GM10266 (cell line): ENCODE data around the gene ADAMTS6.

Source experiments
- DNase-seq: peaks from one replicate; pipeline ENCODE4 v3.0.0; 2012; ENCODE audit errors: extremely low spot score
- TF ChIP-seq, protein P1 (sequence below): IDR thresholded peaks from 2 replicates; pipeline ENCODE4 v1.5.1; 2012; ENCODE audit warnings: mild to moderate bottlenecking, low read depth; ENCODE audit not compliant: control insufficient read depth, insufficient read depth; ENCODE audit errors: missing control alignments

ADAMTS6 gene

DNA sequence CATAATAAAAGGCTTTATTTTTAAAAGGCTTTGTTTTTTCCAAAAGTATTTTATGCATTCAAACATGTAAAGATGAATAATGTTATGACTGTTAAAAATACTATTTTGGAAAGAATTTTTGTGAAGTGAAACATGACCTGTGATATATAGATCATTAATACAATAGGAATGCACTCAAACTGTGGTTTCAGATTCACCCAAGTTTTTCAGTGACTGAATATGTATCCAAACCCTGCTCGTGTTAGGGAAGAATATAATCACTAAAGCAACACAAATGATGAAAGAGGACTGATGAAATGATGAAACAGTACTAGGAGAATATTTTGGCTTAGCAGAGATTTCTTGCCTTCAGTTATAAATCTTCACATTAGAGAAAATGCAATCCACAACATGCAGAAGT, 278.0 kb downstream of the ADAMTS6 start:
- no peak for DNase-seq
- TF ChIP-seq, protein P1, sequence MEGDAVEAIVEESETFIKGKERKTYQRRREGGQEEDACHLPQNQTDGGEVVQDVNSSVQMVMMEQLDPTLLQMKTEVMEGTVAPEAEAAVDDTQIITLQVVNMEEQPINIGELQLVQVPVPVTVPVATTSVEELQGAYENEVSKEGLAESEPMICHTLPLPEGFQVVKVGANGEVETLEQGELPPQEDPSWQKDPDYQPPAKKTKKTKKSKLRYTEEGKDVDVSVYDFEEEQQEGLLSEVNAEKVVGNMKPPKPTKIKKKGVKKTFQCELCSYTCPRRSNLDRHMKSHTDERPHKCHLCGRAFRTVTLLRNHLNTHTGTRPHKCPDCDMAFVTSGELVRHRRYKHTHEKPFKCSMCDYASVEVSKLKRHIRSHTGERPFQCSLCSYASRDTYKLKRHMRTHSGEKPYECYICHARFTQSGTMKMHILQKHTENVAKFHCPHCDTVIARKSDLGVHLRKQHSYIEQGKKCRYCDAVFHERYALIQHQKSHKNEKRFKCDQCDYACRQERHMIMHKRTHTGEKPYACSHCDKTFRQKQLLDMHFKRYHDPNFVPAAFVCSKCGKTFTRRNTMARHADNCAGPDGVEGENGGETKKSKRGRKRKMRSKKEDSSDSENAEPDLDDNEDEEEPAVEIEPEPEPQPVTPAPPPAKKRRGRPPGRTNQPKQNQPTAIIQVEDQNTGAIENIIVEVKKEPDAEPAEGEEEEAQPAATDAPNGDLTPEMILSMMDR, result no peak

DNA sequence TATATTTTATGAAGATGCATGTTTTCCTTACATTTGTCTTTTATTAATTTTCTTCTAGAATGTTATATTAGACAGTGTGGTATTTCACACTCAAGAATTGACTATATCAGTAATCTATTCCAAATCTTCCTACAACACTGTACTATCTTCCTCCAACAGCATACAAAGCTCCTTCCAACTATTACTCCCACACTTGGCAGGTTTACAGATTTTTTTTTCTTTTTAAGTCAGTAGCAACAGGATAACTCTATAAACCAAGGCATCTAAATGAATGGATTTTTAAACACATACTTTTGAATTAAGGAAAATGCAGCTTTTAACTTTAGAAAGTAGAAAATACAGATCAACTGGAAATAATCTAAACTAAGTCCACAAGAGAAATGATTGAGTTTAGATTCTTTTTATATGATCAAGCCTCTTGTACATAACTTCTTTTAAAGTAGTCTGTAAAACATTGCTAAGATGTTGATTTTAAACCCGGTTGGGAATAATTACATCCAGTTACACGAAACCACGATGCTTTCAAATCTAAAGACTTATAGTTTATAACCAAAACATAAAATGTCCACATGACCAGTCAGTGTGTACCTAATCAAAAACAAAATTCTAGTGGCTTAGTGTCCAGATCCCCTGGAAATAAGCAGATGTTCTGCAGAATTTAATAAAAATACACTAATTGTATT, 281.6 kb downstream of the ADAMTS6 start:
- DNase-seq, result no peak

DNA sequence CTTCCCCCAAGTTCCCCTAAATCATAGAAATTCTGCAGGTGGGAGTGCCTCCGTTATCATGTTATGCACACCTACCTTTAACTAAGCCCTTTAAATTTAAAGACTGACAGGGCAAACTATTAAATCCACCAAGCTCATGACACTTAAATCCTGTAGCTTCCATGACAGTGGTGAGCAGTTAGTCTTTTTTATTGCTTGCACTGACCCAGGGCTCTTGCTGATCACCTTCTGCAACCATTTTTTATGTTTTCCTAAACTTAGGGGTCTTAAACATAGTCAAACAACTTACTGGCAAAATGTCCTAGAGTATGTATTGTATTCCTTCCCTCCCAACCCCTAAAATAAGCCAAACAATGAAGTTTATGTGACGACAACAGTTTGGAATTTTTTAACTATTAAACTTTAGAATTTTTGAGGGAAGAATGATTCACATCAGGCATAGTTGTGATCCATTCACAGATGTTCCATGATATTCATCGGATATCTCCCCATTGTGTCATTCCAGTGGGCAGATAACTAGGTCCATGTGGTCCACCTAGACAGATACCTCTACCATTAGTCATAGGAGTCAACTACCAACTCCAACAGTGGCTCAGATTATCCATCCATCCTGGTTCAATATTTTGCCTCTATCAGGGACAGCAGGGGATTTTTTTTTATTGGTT, 283.1 kb downstream of the ADAMTS6 start:
- no peak for DNase-seq
- TF ChIP-seq, protein P1, result no peak

More for the DNA sequence above, 281.6 kb downstream of the ADAMTS6 start:
- TF ChIP-seq, protein P1, result no peak

DNA sequence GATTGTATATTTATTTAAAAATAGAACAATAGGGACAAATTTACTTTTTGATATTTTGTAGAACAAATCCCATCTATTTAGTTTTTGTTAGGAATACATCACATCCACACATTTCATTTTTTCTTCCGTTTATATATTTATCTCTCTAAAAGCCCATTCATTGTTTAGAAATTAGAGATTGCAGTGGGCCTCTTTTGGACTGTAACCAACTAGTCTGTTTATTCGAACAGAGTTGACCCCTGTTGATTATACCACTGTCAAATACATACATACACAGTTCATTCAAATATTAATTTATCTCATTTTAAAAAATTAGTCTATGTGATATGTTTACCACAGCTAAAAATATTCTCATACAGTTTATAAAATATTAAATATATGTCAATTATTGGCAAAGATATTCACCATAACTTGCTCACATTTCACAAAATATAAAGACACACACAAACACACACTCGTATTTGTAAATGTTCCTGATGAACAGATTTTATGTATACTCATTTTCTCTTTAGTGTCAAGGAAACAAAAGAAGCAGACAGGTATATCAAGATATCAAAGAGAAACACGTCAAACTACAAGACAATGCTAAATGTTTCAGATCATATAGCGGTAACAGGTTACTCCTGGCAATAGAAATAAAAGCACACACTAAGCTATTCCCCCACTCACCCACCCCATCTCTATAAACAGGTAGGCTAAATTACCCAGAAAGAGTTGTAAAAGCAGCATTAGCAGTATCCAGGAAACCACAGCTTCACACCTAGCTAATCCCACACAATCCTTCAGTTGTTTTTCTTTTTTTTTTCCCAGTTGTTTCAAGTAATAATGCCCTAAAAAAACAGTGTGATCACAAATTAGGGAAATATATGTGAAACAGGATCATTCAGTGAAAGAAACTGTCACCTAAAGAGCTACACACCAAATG, 283.9 kb downstream of the ADAMTS6 start:
- TF ChIP-seq, protein P1, result no peak
- DNase-seq, result no peak

DNA sequence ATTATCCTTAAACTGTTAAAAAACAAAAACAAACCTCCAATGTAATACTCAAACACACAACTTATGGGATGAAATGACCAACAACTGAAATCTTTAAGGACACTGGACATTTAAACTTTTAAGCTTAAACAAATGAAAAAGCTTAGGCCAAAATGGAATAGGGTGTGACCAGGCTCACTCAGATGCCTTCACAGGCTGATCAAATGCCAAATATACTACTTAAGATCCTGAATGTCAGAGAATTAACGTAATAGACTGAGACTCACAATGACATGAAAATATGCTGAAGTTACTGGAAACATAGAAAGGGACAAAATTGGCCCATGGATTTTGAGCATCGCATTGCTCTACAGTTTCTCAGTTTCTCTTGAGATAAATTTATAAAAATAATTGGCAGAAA, 286.8 kb downstream of the ADAMTS6 start:
- no peak for DNase-seq
- TF ChIP-seq, protein P1, result no peak

DNA sequence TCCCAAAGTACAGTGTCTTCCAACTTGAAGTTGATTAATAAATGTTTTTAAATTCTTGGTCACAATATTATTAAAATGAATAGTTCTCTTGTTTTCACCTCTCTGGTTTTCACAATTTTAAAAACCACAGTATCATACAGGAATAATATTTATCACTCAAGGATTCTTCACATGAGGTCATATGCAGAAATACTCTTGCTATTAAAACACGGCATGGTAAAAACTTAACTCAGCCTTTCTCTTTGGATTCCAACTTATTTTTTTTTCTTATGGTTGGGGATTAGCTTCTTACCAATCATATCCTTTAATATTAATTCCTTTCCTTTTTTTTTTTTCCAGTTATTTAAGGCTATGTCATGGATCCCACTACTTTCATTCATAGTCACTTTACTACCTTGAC, 289.4 kb downstream of the ADAMTS6 start:
- DNase-seq, result no peak
- TF ChIP-seq, protein P1, result no peak
